ENCODE measurements around the gene PLXDC2.

The PLXDC2 gene

DNA sequence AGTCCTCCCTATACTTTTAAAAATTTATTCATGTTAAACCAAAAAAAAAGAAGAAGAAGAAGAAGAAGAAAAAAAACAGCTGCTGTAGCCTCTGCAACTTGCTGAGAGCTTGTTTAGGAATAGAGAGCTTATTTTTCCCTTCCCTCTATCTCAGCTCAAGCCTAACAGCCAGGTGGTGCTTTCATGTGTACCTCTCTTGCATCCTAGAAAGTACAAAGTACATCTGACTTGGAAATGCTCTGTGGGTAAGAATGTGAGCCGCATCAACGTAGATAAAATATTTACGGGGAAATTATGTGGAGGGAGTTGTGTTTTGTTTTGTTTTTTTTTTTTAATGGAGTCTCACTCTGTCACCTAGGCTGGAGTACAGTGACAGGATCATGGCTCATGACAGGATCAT, 99.6 kb downstream of the PLXDC2 start:
- no peak for DNase-seq

DNA sequence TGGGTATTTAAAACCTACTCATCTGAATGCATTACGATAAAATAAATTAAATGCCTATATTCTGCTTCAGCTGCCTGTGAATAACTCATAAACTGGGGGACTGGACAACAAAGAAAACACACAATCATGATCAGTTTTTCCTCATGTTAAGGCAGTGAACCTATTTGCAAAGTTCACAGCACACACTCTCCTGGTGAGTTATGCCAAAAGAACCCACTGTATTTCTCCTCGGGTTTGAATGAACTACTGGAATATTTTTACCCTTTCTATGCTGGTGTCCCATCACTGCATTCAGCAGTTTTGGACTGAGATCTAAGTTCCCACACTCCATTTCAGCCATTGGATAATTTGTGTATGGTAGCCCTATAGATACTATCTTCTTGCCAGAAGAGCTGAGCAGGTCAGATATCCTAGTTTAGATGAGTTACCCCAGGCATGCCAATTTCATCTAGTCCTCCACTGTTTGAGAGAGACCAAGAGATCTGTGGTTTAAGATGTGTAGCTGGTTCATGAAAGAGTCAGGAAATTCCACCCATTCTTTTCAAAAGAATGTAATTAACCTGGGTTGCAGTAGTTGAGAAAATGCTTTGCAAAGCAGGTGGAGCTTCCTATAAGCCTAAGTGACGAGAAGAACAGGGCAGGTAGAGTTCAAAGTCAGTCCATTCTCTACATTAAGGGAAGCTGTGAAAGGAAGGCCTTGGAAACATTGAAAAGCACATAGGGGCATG, 101.7 kb downstream of the PLXDC2 start:
- DNase-seq: no peak

DNA sequence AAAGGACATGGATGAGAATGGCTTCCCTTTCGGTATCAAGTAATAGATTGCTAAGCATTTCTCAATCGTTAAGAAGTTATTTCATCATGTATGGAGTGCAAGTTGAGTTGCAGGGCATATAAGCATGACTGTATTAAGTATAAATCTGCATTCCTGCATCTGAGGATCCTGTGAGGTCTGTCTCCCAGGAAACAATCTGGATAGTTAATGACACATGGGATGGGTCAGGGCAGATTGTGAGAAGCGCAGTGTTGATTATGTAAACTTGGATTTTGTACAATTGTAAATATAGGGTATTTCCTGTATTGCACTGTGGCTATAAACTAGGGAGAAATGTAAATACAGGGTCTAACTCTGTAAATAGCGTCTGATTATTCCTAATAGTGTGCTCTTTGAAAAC, 102.6 kb downstream of the PLXDC2 start:
- no peak for DNase-seq

DNA sequence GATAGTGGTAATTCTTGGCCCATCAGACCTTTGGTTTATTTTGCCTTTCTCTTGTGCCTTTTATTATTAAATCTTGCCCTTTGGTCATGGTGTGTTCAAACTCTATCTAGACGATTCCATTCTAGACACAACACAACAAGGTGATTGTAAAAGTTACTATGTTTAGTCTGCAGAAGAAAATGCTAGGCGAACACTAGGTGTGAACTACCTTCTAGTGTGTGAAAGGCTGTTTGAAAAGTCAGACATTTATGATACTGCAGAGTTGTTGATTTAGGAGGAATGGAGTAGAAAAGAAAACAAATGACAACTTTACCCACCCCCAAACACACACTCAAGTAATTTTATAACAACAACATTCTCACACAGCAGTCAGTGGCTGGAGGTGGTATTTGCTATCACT, 103.4 kb downstream of the PLXDC2 start:
- no peak for DNase-seq

DNA sequence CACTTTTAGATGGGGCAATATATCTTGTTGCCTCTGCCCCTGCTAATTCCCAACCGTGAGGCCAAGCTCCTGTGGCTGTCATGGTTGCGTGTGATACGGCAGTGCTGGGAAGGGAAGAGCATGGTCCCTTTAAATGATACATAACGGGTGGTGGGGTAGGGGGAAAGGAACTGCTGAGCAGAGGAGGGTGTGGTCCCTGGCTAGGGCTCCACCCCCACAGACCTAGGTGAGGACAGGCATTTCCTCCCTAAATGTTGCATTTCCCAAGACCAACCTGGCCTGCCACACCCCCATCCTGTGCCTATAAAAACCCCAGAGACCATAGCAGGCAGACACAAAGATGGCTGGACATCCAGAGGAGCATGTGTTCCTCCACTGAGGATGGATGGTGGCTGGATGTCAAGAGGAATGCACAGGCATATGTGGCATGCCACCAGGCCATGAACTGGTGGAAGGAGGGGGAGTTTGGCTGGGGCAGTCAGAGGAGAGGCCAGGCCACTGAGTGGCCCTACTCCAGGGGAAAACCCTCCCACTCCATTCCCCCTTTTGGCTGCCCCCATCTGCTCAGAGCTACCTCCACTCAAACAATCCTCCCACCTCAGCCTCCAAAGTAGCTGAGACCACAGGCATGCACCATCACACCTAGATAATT, 104.0 kb downstream of the PLXDC2 start:
- DNase-seq: no peak

DNA sequence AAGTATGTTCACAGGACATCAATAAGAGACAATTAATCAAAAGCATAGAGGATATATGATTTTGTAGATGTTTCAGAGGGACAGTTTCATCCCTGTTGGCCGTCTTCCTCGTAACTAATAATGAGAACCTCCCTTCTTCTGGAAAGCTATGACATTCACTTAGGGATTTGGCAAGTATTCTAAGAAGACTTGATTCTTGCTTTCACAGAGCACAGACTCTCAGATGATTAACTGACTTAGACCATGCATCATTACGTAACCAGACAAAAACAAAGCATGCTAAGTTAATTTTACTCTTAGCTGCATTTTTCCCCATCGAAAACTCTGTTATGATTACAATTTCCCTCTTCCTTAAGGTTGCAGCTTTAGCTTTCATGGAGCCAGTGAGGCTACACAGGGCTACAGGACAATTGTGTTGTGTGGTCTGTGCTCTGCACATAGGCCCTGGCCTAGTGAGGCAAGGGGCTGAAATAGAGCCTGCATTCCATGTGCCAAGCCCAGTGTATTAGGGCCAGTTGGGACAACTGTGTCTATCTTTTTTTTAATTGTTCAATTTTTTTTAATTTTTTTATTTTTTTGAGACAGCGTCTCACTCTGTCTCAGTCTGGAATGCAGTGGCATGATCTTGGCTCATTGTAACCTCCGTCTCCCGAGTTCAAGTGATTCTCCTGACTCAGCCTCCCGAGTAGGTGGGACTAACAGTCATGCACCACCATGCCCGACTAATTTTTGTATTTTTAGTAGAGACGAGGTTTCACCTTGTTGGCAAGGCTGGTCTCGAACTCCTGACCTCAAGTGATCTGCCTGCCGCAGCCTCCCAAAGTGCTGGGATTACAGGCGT, 105.3 kb downstream of the PLXDC2 start:
- DNase-seq: no peak

DNA sequence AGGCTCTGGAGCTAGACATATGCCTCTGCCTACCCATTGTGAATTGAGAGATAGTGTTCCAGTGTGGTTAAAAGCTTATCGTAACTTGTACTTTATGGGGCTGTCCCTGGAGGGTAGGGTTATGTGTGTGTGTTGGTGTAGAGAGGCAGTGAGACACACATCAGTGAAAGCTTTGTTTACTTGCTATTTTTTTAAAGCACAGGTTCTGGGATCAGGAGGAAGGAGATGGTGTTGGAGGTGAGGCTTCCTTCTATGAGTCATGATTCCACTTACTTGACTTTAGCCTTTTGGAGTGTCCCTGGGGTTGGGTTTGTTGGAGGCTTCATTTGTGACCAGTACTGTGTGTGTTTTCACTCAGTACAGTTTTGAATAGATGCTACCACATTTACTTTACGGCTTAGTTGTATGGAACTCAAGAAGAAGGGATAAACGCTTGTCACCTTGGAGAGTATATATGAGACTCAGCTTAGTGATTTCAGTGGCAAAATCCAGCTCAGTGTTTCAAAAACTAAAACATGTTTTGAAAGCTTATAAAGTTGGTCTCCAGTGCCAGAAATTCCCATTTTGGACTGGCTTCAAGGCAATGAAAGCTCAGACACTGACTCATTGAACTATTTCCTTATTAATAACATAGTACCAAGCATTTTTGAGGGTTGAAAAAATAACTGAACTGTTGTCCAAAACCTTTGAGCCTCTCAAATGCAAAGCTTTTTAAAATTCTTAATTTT, 106.2 kb downstream of the PLXDC2 start:
- DNase-seq: no peak

DNA sequence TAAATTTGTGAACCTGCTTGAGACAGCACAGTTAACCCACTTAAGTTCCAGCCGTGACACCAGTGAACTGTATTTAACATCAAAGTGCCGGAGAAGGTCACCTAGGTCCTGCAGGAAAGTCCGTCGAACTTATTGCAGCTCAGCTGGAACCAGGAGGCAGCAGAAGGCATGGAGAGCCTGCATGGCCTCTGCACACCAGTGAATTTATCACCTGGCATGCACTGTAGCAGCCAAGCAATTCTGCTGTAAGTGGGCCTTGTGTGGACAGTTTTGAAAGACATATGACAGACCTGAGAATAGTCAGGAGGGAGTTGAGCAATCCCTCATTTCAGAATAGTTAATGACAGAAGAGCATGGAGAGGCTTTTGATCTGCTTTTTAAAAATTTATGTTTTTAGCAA, 108.8 kb downstream of the PLXDC2 start:
- no peak for DNase-seq

DNA sequence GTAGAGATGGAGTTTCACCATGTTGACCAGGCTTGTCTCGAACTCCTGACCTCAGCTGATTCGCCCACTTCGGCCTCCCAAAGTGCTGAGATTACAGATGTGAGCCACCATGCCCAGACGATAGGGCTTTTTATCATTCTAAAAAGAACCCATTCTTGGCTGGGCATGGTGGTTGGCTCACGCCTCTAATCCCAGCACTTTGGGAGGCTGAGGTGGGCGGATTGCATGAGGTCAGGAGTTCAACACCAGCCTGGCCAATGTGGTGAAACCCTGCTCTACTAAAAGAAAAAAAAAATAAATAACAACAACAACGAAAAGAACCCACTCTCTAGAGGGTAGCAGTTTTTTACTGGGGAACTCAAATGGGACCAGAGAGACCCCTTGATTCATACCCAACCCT, 112.7 kb downstream of the PLXDC2 start:
- DNase-seq: no peak

DNA sequence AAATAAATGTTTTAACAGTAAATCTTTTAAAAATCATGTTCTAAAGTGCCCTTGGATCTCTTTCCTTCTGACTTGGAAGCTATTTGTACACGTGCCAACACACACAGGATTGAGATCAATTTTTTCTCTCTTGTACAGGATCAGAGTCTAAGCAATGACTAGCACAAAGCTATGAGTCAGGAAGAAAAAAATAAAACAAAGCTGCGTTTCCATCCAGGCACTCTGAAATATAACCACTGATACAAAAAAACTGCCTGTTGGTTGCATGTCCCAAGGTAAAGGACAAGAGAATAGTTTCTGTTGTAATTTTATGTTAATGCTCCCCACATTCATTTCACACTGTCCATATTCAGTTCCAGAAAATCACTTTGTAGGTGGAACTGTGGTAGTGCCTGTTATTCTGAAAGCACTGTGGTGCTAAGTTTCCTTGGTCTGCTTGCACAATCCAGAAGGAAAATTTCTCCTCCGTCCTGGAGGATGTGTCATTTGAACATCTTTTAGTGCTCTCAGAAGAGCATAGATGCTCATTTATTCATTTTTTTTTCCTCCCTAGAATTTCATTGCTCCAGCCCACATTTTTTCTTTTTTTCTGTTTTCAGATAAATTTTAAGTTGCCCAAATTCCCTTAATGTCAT, 113.4 kb downstream of the PLXDC2 start:
- no peak for DNase-seq

DNA sequence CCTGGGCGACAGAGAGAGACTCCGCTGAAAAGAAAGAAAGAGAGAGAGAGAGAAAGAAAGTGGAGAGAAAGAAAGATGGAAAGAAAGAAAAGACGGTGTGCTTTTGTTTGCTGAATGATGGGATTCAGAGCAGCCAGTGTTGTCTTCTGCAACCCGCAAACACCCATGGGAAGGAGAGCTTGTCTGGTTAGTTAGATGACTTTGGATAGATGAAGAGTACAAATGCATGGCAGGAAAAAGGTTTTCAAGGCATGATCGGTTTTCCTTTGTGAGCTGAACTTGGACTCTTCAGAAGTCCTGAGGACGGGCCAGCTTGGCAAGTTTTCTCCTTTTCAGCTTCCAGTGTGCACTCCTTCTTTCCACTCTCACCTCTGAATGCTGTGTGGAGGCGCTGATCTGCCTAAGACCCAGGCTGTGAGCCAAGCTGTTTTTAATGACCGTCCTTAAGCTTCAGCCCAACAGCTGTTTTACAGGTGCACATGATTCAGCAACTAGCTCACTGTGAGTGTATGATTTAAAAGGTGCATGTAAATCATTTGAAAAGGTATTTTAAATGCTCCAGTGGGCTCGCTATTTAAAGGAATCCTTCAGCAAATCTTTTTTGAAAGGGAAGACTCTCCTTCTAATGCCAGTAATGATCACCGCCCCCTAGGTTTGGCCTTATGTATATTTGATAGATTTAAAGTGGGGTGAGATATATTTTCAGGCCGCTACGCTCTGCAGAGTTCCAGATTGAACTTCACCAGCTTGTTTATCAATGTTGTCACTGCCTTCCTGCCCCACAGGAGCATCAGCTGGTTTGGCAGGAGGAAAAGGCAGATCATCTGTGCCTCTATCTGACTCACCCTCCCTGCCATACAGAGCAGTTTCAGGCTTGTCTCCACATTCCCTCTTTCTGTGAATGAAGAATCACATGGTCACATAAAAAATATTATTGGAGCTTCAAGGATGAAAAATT, 115.0 kb downstream of the PLXDC2 start:
- DNase-seq: peak; percentile 26

DNA sequence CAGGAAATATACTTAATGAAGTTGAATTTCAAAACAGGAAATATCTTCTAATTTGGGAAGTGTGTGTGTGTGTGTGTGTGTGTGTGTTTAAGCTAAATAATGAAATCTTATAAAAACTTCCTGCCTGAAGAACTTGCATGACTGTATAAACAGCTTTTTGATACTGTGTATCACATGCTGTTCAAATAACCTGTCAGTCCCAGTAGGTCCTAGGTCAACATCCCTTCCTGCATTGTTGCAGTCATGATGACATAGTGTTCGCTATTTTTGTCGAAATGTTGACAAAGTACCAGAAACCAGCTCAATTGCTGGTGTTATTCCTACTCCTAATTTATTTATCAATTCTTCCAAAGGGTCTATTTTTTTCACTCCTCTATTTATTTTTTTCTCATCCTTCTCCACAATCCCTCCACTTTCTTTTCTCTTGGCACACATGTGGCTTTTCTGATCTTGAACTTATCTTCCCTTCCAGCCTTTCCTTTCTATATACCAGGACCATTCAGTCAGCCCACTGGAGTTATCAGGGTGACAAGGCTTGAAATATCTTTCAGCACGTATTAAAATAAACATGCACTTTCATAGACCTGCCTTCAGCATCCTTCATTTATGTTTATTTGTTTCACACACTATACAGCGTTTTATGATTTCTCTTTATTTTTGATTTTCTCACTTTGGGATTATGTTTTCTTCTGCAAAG, 115.8 kb downstream of the PLXDC2 start:
- no peak for DNase-seq

DNA sequence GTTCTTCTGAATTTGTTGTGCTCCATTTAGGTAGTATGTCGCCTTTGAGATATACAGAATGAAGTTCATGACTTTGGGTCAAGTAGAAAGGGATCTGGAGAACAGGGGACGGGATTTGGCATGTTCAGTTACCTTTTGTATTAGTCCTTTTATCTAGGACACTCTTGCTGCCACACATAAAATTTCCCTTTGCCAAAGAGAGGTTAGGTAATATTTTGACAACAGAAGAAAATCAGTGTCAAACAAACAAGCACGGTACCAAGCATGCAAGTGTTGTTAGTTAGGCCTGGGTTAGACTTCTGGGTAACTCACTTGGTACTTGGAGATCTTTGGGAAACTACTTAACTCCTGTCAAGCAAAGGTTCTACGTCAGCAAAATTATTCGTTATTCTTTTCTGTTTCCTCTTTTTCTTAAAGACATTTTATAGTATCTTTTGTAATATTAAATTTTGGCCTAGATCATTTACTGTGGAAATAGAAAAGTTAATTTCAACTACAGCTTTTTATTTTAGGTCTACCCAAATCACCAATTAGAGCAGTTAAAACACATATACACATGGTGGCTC, 116.7 kb downstream of the PLXDC2 start:
- DNase-seq: no peak

DNA sequence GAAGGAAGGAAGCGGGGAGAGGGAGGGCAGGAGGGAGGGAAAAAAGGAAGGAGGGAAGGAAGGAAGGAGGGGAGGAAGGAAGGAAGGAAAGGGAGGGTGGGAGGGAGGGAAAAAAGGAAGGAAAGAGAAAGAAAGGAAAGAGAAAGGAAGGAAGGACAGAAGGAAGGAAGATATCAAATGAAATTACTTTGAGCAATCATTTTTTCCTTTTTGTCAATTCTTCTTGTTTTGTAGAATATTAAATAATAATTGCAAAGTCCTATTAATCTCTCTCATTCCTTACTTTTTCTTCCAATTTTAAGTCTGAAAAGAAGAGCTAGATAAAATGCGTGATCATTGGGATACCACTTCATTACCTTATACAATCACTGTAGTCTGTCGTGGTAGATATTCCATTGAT, 117.5 kb downstream of the PLXDC2 start:
- no peak for DNase-seq

DNA sequence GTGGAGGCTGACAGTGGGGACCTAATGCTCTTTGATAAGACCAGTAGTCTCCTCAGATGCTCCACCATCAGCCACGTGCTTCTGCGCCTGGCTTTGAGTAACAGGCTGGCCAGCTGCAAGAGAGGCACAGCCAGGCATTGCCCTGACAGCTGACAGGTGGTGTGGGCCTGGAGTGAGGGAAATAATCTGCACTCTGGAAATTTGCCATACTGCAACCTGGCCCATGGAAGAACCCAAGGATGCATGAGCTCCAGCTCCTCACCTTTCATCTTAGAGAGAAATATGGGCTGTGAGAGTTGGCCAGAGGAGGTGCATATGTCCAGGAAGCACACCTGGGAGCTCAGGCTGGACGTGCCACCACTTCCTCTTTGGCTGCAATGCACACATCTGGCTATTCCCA, 118.9 kb downstream of the PLXDC2 start:
- no peak for DNase-seq

DNA sequence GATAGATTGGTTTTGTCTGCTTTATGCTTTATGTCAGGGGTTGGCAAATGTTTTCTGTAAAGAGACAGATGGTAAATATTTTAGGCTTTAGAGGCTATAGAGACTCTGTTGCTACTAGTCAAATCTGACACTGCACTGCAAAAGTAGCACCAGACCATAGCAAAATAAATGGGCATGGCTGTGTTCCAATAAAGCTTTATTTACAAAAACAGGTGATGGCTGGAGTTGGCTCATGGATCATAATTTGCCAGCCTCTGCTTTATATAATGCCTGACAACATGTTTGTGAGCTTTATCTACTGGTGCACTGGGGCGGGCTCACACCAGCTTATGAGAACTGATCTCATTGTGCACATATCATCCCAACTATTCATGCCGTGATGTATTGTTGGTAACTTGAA, 120.1 kb downstream of the PLXDC2 start:
- DNase-seq: no peak

DNA sequence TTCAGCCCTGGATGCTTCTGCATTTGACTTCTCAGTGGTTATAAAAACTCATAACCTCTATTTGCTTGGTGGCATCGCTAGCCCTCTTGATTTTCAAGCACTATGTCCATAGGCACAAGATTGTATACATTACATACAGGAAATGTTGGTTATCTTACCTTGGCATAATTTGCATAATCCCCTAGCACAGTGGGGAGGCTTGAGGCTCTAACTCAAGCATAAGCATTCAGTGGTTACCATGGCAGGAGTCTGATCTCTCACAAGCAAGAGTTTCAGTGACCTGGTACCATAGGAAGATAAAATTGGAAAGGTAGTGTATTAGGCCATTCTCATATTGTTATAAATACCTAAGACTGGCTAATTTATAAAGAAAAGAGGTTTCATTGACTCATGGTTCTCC, 121.8 kb downstream of the PLXDC2 start:
- no peak for DNase-seq

DNA sequence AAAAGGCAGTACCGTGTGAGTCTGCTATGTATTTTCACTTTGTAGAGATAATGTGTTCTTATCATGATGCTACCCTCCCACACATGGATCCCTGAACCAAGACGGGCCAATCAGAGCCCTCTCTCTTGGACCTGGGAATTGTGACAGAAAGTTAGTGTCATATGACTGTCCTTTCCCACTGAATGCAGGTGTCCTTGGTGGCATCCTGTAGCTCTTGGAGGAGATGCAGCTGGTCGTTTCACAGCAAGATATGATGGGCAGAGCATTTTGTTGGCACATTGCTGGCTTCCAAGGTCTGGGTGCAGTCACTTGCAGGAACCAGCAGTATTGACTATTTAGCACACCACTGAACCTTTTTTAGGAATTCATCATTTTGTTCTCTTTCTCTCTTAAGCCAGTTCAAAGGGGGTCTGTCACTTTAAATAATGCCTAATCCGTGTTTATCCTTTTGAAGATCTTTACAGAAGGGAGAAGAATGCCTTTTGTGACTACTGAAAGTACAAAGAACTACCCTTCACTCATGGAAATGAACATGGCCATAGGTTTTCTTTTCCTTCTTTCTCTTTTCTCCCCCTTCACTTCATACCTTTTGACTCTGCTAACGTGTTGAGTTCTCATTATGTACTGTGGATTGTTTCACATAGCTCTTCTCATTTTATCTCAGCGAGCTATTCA, 125.1 kb downstream of the PLXDC2 start:
- DNase-seq: no peak

DNA sequence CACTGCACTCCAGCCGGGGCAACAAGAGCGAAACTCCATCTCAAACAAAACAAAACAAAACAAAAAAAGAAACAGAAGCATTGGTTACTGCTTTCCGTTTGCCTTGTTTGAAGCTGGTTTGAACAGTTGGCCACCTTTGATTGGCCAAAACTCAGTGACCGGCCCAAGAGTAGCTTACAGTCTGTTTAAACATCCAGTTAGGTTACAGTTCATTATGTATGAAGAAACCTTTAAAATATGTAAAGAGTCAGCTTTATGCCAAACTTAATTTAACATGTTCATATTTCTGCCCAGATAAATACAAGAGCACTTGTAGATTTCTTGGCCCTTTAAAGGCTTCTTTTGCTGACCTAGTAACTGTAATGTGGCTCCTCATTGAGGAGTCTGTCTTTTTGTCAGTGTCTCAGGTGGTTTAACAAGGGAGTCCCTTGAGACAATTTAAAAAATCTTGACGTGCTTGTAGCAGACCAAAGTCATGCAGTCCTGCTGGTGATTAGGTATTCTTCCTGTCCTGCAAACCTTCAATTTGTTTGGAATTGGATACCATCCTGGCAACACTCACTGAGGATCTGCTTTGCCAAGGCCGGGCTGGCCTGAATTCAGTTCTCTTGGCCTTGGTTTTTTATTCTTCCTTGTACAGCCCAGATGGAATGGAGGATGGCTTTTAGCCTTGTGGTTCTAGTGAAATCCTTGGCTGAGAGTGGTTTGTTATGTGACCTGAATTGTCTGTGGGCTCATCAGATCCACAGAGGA, 128.9 kb downstream of the PLXDC2 start:
- DNase-seq: no peak
